NCI-H1092 (cell line): ENCODE data around the gene POLR2L.
A peak's percentile ranks its signal among the peaks of the same experiment; 100 is the strongest.

Experiments used
- DNase-seq: peaks from one replicate; lab custom pipeline; 2025; lab: John Stamatoyannopoulos, UW

The POLR2L gene

GRCh38 chr11:854601-855329, 12.4 kb upstream of the POLR2L start:
- no peak for DNase-seq

GRCh38 chr11:853682-854448, 11.5 kb upstream of the POLR2L start:
- DNase-seq = no peak

GRCh38 chr11:852762-853161, 10.4 kb upstream of the POLR2L start:
- DNase-seq = no peak

- no peak for DNase-seq
Observed at GRCh38 chr11:850775-851763, 8.7 kb upstream of the POLR2L start.

GRCh38 chr11:849951-850774, 7.8 kb upstream of the POLR2L start:
- DNase-seq = no peak

GRCh38 chr11:849104-849824, 6.9 kb upstream of the POLR2L start:
- DNase-seq = peak; percentile 23

- DNase-seq = peak; percentile 34
Observed at GRCh38 chr11:848380-848931, 6.1 kb upstream of the POLR2L start.

GRCh38 chr11:847876-848275, 5.5 kb upstream of the POLR2L start:
- DNase-seq = no peak

- DNase-seq = no peak
Observed at GRCh38 chr11:846496-847098, 4.3 kb upstream of the POLR2L start.

GRCh38 chr11:845872-846495, 3.7 kb upstream of the POLR2L start:
- no peak for DNase-seq

GRCh38 chr11:844693-845644, 2.6 kb upstream of the POLR2L start:
- DNase-seq = no peak

- DNase-seq = no peak
Observed at GRCh38 chr11:843818-844692, 1.7 kb upstream of the POLR2L start.

GRCh38 chr11:843086-843734, 881 bp upstream of the POLR2L start:
- DNase-seq = no peak

GRCh38 chr11:841981-842369, 354 bp downstream of the POLR2L start:
- DNase-seq = no peak

- no peak for DNase-seq
Observed at GRCh38 chr11:839875-840617, 2.3 kb downstream of the POLR2L start.

GRCh38 chr11:839280-839623, 3.1 kb downstream of the POLR2L start:
- no peak for DNase-seq
